ENCODE measurements around the gene SMYD3. TPM values are rescaled to one million over a fixed set of nuclear protein-coding genes. Genes with fewer than 3 reads are reported as not detected.
"Not testable (repeated sequence)": the region's sequence is repeated elsewhere in the genome, so short reads cannot be mapped to it uniquely, and the experiment has no call there.

Gene SMYD3
- total RNA-seq, 1 donor from 2014 or later: 23.8 TPM

DNA sequence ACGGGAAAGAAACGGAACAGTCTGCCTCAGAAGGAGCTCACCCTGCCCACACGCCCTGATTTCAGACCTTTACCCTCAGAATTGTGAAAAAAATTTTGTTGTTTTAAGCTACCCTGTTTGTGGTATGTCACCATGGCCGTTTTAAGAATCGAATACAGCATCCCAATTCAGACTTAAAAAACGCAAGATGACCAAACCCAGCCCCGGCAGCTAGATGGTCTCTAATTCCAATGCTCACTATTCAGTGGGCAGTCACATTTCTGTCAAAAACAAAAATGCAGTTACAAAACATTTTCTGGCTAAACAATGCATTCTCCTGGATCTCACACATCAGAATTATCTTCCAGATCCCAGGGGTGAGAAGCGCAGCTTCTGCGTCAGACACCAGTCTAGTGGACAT lies 527.5 kb downstream of the SMYD3 start:
- H3K4me3 ChIP-seq (ENCODE audit: low read depth, low read length): no peak overlapping the region
- TF ChIP-seq, protein P1, sequence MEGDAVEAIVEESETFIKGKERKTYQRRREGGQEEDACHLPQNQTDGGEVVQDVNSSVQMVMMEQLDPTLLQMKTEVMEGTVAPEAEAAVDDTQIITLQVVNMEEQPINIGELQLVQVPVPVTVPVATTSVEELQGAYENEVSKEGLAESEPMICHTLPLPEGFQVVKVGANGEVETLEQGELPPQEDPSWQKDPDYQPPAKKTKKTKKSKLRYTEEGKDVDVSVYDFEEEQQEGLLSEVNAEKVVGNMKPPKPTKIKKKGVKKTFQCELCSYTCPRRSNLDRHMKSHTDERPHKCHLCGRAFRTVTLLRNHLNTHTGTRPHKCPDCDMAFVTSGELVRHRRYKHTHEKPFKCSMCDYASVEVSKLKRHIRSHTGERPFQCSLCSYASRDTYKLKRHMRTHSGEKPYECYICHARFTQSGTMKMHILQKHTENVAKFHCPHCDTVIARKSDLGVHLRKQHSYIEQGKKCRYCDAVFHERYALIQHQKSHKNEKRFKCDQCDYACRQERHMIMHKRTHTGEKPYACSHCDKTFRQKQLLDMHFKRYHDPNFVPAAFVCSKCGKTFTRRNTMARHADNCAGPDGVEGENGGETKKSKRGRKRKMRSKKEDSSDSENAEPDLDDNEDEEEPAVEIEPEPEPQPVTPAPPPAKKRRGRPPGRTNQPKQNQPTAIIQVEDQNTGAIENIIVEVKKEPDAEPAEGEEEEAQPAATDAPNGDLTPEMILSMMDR (conservative IDR thresholded peaks at IDR 0.05; ENCODE audit: low read depth, low read length): no peak
- DNase-seq (ENCODE audit: low read depth): no peak

GRCh38 chr1:245978915-245979314 lies 528.2 kb downstream of the SMYD3 start:
- TF ChIP-seq, protein P1 (conservative IDR thresholded peaks at IDR 0.05; ENCODE audit: low read depth, low read length): no peak
- no peak overlapping the region for H3K4me3 ChIP-seq (ENCODE audit: low read depth, low read length)
- no peak for DNase-seq (ENCODE audit: low read depth)

GRCh38 chr1:245972476-245972875 lies 534.6 kb downstream of the SMYD3 start:
- TF ChIP-seq, protein P1 (conservative IDR thresholded peaks at IDR 0.05; ENCODE audit: low read depth, low read length): no peak
- no peak overlapping the region for H3K4me3 ChIP-seq (ENCODE audit: low read depth, low read length)
- DNase-seq (ENCODE audit: low read depth): no peak

DNA sequence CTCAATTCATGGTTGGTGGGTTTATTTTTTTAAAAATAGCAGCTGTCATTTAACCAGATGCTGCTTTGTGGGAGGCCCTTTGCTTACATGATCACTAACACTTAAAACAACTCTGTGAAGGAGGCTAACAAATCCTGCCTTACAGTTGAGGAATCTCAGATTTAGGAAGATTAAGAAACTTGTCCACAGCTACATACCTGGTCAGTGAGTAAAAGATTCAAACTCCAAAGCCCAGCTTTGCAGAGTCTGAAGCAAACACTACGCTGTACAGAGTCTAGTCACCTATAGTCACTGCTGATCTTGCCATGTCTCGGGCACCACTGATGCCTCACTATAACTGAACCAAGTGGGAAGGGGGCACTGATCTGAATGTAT lies 535.4 kb downstream of the SMYD3 start:
- no peak for DNase-seq (ENCODE audit: low read depth)
- TF ChIP-seq, protein P1 (conservative IDR thresholded peaks at IDR 0.05; ENCODE audit: low read depth, low read length): no peak
- H3K4me3 ChIP-seq (ENCODE audit: low read depth, low read length): no peak overlapping the region

GRCh38 chr1:245971076-245971710 lies 535.9 kb downstream of the SMYD3 start:
- not testable (repeated sequence) for H3K4me3 ChIP-seq (ENCODE audit: low read depth, low read length); DNase-seq (ENCODE audit: low read depth)

- DNase-seq (ENCODE audit: low read depth): peak; percentile 38
- H3K4me3 ChIP-seq (ENCODE audit: low read depth, low read length): no peak overlapping the region
- TF ChIP-seq, protein P1 (conservative IDR thresholded peaks at IDR 0.05; ENCODE audit: low read depth, low read length): no peak
These were observed 537.8 kb downstream of the SMYD3 start for GRCh38 chr1:245969283-245969682.

GRCh38 chr1:245968775-245969174 lies 538.3 kb downstream of the SMYD3 start:
- DNase-seq (ENCODE audit: low read depth): no peak
- no peak overlapping the region for H3K4me3 ChIP-seq (ENCODE audit: low read depth, low read length)
- TF ChIP-seq, protein P1 (conservative IDR thresholded peaks at IDR 0.05; ENCODE audit: low read depth, low read length): no peak
